IPS DF 19.7 (cell line): ENCODE data around the gene EPHB2.

Experiments
- DNase-seq: peaks from one replicate; pipeline ENCODE4 v3.0.0-alpha.2; 2013; ENCODE audit warnings: low read depth, low spot score

The EPHB2 gene

GRCh38 chr1:22855668-22856606 is 145.3 kb downstream of the EPHB2 start:
- no peak for DNase-seq

- no peak for DNase-seq
Measured at GRCh38 chr1:22857661-22858060, 147.0 kb downstream of the EPHB2 start.

GRCh38 chr1:22860414-22860800 is 149.8 kb downstream of the EPHB2 start:
- no peak for DNase-seq

GRCh38 chr1:22860883-22861385 is 150.3 kb downstream of the EPHB2 start:
- DNase-seq: no peak

GRCh38 chr1:22861764-22862440 is 151.3 kb downstream of the EPHB2 start:
- DNase-seq: no peak

GRCh38 chr1:22862752-22863151 is 152.1 kb downstream of the EPHB2 start:
- no peak for DNase-seq

- no peak for DNase-seq
Measured at GRCh38 chr1:22863766-22864165, 153.1 kb downstream of the EPHB2 start.

- DNase-seq: no peak
Measured at GRCh38 chr1:22864886-22865285, 154.2 kb downstream of the EPHB2 start.

GRCh38 chr1:22865736-22866135 is 155.1 kb downstream of the EPHB2 start:
- DNase-seq: no peak

- no peak for DNase-seq
Measured at GRCh38 chr1:22866868-22867267, 156.2 kb downstream of the EPHB2 start.

GRCh38 chr1:22868331-22868730 is 157.7 kb downstream of the EPHB2 start:
- DNase-seq: no peak

- DNase-seq: no peak
Measured at GRCh38 chr1:22869325-22869724, 158.7 kb downstream of the EPHB2 start.

GRCh38 chr1:22870201-22870871 is 159.7 kb downstream of the EPHB2 start:
- no peak for DNase-seq

GRCh38 chr1:22872981-22873664 is 162.5 kb downstream of the EPHB2 start:
- no peak for DNase-seq

- no peak for DNase-seq
Measured at GRCh38 chr1:22874785-22875184, 164.1 kb downstream of the EPHB2 start.

GRCh38 chr1:22875241-22875640 is 164.6 kb downstream of the EPHB2 start:
- no peak for DNase-seq

- DNase-seq: no peak
Measured at GRCh38 chr1:22875841-22876240, 165.2 kb downstream of the EPHB2 start.

GRCh38 chr1:22876359-22877111 is 165.9 kb downstream of the EPHB2 start:
- DNase-seq: no peak

GRCh38 chr1:22877112-22877915 is 166.7 kb downstream of the EPHB2 start:
- DNase-seq: no peak

GRCh38 chr1:22877980-22878379 is 167.3 kb downstream of the EPHB2 start:
- no peak for DNase-seq
